Measurements from ENCODE around the gene SPTLC3. TPM values are rescaled to one million over a fixed set of nuclear protein-coding genes. Genes with fewer than 3 reads are reported as not detected.

Gene SPTLC3
- polyA plus RNA-seq, 3 donors from 2014 or later = 1.4 to 6.0 (median 2.5) TPM

DNA sequence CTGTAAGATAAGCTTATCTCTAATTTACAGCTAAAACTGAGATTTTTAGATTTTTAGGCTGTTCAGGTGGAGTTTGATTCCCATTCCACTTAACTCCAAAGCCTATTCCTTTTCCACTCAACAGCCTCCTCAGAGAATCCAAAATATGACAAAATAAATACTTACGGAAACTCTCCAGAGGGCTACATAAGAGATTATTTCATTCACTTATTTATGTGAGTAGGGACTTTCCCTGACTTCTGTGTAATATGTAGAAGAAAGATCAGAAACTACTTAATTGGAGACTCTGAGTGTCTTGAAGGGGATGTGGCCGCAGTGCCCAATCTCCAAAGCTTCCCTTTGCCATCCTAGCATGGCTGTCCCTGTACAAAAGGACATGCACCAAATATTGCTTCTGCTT lies 140.2 kb downstream of the SPTLC3 start:
- H3K27ac Mint-ChIP-seq = no peak overlapping the region
- H3K4me1 Mint-ChIP-seq = no peaks in the 10 kb centered on the region
- H3K36me3 Mint-ChIP-seq = peaks cover 1 to 28% (median 13%) of the 10 kb centered on the region in 3 donors
- no peak overlapping the region for H3K4me3 Mint-ChIP-seq
- no peak for DNase-seq
- peaks cover 0 to 3% (median 0%) of the 10 kb centered on the region in 6 donors for H3K9me3 Mint-ChIP-seq
- H3K27me3 Mint-ChIP-seq (ENCODE audit: low read depth in 3 of 3) = no peaks in the 10 kb centered on the region

DNA sequence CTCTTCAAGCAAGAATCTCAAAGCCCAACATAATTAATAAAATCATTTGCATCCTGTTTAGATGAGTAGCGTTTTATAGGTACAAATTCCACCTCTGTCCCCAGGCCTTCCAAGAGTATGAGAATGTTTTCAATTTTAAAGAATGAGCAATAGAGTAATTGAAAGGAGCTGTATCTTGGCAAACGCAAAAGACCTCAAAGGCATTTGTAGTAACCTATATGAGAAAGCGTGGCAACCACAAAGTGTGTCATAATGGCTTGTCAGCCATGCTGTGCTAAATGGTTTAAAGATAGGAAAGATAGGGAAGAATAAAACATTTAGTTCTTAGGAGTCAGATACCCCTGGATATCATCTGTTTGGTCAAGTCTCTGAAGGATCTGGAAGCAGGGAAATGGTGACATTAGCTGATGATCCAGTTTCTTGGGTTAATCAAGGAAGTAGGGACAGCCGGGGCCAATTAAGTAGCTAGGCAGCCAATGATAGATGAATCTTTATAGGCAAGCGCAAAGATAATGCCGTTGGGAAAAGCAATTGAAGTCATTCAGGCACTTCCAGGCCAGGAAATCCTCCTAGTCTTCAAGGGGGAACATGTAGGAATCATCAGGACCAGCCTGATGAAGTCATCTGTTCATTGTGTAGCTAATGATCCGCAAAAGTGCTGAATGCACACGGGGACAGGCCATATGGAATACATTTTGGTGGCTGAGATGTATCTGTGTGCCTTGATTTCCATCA lies 140.8 kb downstream of the SPTLC3 start:
- Mint-ChIP-seq H3K27ac (no peak overlapping the region), H3K9me3 (peaks cover 0 to 3% (median 0%) of the 10 kb centered on the region in 6 donors), H3K4me1 (no peaks in the 10 kb centered on the region), H3K36me3 (peaks cover 0 to 29% (median 10%) of the 10 kb centered on the region in 3 donors), H3K27me3 (ENCODE audit: low read depth in 3 of 3) (no peaks in the 10 kb centered on the region), H3K4me3 (no peak overlapping the region)
- DNase-seq = no peak

DNA sequence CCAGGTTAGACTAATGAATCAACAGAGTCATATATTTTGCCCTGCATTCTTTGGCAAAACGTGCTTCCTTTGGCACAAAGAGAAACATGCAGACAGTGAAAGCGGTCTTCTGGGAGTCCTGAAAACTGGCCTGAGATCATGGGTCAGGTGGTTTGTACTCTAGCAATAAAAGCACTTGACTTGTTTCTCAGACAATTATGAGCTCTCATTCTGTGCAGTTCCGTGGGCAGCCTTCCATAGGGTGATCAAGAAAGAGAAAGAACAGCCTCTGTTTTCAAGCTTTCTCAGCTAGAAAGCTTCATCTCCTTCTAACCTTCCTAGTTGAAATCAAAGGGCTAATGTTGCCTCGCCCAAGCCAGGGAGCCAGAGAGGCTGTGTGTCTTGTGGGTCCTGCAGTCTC lies 149.6 kb downstream of the SPTLC3 start:
- peaks cover 0 to 2% (median 0%) of the 10 kb centered on the region in 3 donors for H3K27me3 Mint-ChIP-seq (ENCODE audit: low read depth in 3 of 3)
- H3K36me3 Mint-ChIP-seq = peaks cover 0 to 36% (median 11%) of the 10 kb centered on the region in 3 donors
- H3K9me3 Mint-ChIP-seq = no peaks in the 10 kb centered on the region
- H3K4me3 Mint-ChIP-seq = no peak overlapping the region
- H3K27ac Mint-ChIP-seq = no peak overlapping the region
- DNase-seq = no peak
- H3K4me1 Mint-ChIP-seq = no peaks in the 10 kb centered on the region

DNA sequence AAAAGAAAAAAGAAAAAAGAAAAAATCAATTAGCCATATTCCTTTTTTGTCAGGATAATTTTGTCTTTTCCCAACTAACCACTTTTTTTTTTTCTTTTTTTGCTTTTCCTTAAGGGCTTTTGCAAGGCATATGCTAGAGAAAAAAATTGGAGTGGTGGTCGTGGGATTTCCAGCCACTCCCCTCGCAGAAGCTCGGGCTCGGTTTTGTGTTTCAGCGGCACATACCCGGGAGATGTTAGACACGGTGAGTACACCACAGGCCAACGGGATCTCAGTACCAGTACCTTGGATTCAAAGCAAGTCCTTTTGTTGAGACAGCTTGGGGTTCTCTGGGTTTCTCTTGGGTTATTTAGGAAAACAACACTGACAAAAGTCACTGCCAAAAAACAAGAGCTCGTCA lies 151.1 kb downstream of the SPTLC3 start:
- H3K36me3 Mint-ChIP-seq = peaks cover 0 to 27% (median 11%) of the 10 kb centered on the region in 3 donors
- no peak overlapping the region for H3K27ac Mint-ChIP-seq
- no peak for DNase-seq
- H3K9me3 Mint-ChIP-seq = no peaks in the 10 kb centered on the region
- H3K4me1 Mint-ChIP-seq = no peaks in the 10 kb centered on the region
- H3K27me3 Mint-ChIP-seq (ENCODE audit: low read depth in 3 of 3) = peaks cover 0 to 2% (median 0%) of the 10 kb centered on the region in 3 donors
- H3K4me3 Mint-ChIP-seq = no peak overlapping the region

DNA sequence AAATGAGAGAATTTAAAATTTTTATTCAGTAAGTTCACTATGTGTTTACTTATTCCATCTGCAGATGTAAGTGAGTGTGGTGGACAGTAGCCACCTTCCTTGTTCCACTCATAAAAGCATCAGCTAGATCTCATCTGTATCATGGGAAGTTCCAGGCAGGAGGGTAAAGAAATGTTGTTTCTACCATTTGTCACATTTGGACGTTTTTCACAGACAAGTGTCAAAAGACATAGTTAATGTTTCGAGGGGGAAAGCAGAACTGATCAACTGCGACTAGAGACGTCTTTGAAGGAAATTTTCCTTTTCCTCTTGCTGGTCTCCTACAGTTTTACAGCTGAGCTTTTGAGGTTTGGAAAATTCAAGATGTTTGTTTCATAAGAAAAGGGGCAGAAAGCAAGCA lies 156.4 kb downstream of the SPTLC3 start:
- peaks cover 0 to 2% (median 0%) of the 10 kb centered on the region in 3 donors for H3K27me3 Mint-ChIP-seq (ENCODE audit: low read depth in 3 of 3)
- H3K4me3 Mint-ChIP-seq = no peak overlapping the region
- H3K4me1 Mint-ChIP-seq = no peaks in the 10 kb centered on the region
- H3K27ac Mint-ChIP-seq = no peak overlapping the region
- H3K9me3 Mint-ChIP-seq = no peaks in the 10 kb centered on the region
- H3K36me3 Mint-ChIP-seq = peaks cover 0 to 19% (median 11%) of the 10 kb centered on the region in 3 donors
- DNase-seq = no peak

DNA sequence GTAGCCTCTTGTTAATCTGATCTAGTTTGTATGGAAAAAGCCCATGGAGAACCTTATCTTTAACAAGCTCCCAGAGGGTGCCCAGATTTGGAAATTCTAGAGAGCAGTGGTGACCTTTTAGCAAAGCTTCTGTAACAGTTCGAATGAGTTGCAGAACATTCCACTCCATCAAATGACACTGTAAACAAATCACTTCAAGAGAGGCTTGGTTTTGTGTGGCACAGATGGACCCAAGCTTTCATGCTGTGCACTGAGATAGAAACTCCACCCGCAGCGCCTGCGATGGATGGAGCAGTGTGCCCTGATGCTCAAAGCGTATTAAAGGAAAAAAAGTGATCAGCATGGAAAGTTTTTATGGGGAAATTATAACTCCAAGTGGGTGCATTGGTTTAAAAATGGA lies 157.2 kb downstream of the SPTLC3 start:
- no peak for DNase-seq
- H3K4me1 Mint-ChIP-seq = no peaks in the 10 kb centered on the region
- H3K27ac Mint-ChIP-seq = no peak overlapping the region
- H3K9me3 Mint-ChIP-seq = no peaks in the 10 kb centered on the region
- no peak overlapping the region for H3K4me3 Mint-ChIP-seq
- peaks cover 0 to 13% (median 5%) of the 10 kb centered on the region in 3 donors for H3K36me3 Mint-ChIP-seq
- peaks cover 0 to 2% (median 0%) of the 10 kb centered on the region in 3 donors for H3K27me3 Mint-ChIP-seq (ENCODE audit: low read depth in 3 of 3)

DNA sequence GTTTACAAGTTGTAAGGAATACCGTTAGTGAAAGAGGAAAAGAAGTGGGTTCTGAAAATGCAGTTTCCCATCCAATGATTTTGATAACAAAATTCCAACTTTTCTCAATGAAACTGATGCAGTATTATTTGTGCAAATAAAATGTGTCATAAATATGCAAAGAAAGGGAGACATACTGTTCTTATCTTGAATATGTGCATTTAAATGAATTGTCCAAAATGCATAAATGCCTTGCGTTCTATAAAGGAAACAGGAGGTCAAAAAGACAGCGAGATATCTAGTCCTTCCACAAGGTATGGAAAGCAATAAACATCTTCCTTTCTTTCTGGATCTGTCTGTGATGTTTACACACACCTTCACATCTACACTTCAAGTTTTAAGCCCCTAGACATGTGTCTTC lies 157.7 kb downstream of the SPTLC3 start:
- H3K27me3 Mint-ChIP-seq (ENCODE audit: low read depth in 3 of 3) = peaks cover 0 to 2% (median 0%) of the 10 kb centered on the region in 3 donors

DNA sequence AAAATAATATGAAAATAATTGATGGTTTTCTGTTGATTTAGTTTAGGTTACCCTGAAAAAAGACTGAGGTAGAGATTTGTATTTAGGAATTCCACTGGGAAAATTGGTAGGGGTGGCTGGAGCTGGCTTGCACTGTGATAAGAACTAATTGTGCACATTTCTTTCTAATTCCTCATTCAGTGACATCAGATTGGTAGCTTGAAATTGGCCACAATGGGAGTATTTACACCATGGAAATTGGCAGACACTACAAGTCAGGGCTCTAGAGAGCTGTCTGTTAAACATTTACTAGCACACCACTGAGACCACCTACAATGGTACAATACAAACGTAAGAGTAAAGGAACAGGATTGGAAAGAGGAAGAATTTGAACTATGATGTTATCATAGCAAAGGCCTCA lies 160.3 kb downstream of the SPTLC3 start:
- Mint-ChIP-seq H3K4me3 (no peak overlapping the region), H3K27me3 (ENCODE audit: low read depth in 3 of 3) (no peaks in the 10 kb centered on the region), H3K9me3 (peaks cover 0 to 5% (median 0%) of the 10 kb centered on the region in 6 donors), H3K4me1 (no peaks in the 10 kb centered on the region), H3K36me3 (no peaks in the 10 kb centered on the region), H3K27ac (no peak overlapping the region)
- DNase-seq = no peak

More for the DNA sequence above, 157.7 kb downstream of the SPTLC3 start:
- no peak overlapping the region for H3K27ac Mint-ChIP-seq
- no peak for DNase-seq
- H3K9me3 Mint-ChIP-seq = no peaks in the 10 kb centered on the region
- peaks cover 0 to 8% (median under 1%) of the 10 kb centered on the region in 3 donors for H3K36me3 Mint-ChIP-seq
- no peak overlapping the region for H3K4me3 Mint-ChIP-seq
- H3K4me1 Mint-ChIP-seq = no peaks in the 10 kb centered on the region

DNA sequence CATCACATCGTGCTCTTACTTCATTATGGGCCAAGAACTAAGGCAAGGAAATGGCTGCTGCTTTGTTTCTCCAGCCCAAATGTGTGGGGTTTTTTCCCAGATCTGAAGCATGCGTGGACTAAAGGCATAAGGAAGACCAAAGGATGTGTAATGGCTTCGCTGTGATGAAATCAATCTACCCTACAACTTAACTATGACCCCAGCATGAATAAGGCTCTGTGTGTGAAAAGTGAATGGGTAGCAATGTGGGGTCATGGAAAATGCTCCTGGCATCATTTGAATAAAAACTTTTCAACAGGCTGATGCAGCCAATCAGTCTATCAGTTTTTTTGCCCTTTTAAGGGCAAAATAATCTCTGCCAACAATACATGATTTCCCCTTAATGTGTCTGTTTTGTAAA lies 162.0 kb downstream of the SPTLC3 start:
- Mint-ChIP-seq H3K4me3 (no peak overlapping the region), H3K27me3 (ENCODE audit: low read depth in 3 of 3) (peaks cover 0 to 7% (median 4%) of the 10 kb centered on the region in 3 donors), H3K9me3 (peaks cover 0 to 10% (median under 1%) of the 10 kb centered on the region in 6 donors), H3K4me1 (no peaks in the 10 kb centered on the region), H3K27ac (no peak overlapping the region), H3K36me3 (no peaks in the 10 kb centered on the region)
- no peak for DNase-seq

DNA sequence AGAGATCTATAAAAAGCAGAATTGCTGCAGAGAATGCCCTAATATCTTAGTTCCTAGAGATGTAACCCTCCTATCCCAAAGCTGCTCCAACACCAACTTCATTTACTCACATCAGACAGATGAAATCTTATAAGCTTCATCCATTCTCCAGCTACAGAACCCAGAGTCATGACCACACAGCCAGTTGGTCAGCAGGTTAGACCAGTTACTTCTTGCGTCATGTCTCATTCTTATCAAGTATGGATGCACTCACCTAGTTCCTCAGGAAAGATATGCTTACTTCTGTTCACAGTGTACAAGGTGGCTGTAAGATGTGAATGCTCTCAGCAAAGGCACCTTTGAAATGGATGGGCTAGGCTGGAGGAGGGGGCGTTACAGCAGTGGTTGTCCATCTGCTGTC lies 164.4 kb downstream of the SPTLC3 start:
- Mint-ChIP-seq H3K4me3 (no peak overlapping the region), H3K9me3 (peaks cover 0 to 20% (median 4%) of the 10 kb centered on the region in 6 donors), H3K27me3 (ENCODE audit: low read depth in 3 of 3) (peaks cover 0 to 7% (median 4%) of the 10 kb centered on the region in 3 donors), H3K27ac (no peak overlapping the region), H3K36me3 (no peaks in the 10 kb centered on the region), H3K4me1 (no peaks in the 10 kb centered on the region)
- DNase-seq = no peak

DNA sequence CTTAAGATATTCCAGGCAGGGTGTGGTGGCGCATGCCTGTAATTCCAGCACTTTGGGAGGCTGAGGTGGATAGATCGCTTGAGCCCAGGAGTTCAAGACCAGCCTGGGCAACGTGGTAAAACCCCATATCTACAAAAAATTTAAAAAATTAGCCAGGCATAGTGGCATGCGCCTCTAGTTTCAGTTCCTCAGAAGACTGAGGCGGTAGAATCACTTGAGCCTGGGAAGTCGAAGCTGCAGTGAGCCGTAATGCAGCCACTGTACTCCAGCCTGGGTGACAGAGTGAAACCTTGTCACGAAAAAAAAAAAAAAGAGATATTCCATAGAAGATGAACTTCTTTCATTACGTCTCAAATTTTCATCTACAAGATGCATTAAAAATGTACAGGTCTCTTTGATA lies 165.6 kb downstream of the SPTLC3 start:
- Mint-ChIP-seq H3K36me3 (no peaks in the 10 kb centered on the region), H3K4me3 (no peak overlapping the region), H3K27me3 (ENCODE audit: low read depth in 3 of 3) (peaks cover 0 to 7% (median 4%) of the 10 kb centered on the region in 3 donors), H3K27ac (no peak overlapping the region), H3K4me1 (no peaks in the 10 kb centered on the region), H3K9me3 (peaks cover 0 to 20% (median 4%) of the 10 kb centered on the region in 6 donors)
- no peak for DNase-seq

DNA sequence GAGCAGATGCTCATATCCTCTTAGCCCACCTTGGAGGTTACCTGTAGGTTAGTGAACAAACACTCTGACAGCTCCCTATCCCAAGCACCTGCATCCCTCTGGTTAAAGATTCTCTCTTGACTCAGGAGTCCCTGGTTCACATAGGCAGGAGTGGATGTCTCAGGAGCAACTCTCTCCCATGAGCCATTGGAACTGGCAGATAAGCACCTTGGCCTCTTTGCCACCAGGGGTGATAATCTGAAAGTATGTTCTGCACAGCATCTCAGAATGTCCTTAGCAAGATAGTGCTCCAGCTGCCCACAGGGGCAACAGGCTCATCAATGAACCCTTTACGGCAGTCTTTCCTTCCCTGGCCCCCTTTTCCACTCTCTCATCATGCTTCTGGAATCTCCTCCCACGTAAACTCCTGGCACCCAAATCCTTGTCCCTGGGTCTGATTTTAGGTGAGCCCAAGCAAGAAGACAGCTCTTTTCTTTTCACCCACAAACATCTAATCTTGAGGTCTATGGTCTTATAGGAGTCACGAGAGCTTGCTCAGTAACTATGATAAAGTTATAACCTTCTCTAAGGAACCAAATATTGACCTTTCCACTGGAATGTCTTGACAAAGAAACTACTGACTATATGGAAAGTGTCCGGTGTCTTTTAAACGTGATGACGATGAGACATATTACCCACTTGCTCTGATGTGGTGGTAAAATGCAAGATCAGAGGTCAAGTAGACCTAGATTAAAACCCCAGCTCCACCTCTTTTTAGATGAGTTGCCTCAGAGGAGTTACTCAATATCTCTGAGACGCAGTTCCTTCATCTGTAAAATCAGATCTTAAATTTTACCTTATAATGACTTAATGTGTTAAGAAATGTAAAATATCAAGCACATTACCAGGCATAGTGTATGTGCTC lies 172.5 kb downstream of the SPTLC3 start:
- H3K4me3 Mint-ChIP-seq = no peak overlapping the region
- peaks cover under 1 to 26% (median 4%) of the 10 kb centered on the region in 6 donors for H3K9me3 Mint-ChIP-seq
- no peak for DNase-seq
- H3K36me3 Mint-ChIP-seq = peaks cover 0 to 3% (median 2%) of the 10 kb centered on the region in 3 donors
- no peak overlapping the region for H3K27ac Mint-ChIP-seq
- H3K27me3 Mint-ChIP-seq (ENCODE audit: low read depth in 3 of 3) = peaks cover 0 to 11% (median 3%) of the 10 kb centered on the region in 3 donors
- H3K4me1 Mint-ChIP-seq = no peaks in the 10 kb centered on the region

DNA sequence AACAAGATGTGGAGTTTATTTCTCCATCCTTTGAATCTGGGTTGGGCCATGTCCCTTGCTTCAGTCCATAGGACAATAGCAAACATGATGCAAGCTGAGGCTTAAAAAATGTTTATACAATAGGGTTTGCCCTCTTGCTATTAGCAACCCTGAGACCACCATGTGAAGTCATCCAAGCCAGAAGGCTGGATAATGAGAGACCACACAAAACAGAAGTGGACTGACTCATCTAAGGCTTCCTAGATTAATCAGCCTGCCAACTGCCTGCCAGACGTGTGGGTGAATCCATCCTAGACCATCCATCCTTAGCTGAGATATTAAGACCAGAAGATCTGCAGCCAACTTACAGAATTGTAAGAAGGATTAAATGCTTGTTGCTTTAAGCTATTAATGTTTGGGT lies 174.2 kb downstream of the SPTLC3 start:
- H3K27ac Mint-ChIP-seq = no peak overlapping the region
- H3K4me3 Mint-ChIP-seq = no peak overlapping the region
- H3K36me3 Mint-ChIP-seq = peaks cover 0 to 11% (median 3%) of the 10 kb centered on the region in 3 donors
- H3K9me3 Mint-ChIP-seq = peaks cover 3 to 29% (median 10%) of the 10 kb centered on the region in 6 donors
- no peaks in the 10 kb centered on the region for H3K4me1 Mint-ChIP-seq
- DNase-seq = no peak
- H3K27me3 Mint-ChIP-seq (ENCODE audit: low read depth in 3 of 3) = peaks cover 0 to 11% (median 4%) of the 10 kb centered on the region in 3 donors

All from immature natural killer cell (primary cell).